Daoy (cell line): ENCODE results near the gene ITIH2. TPM values are rescaled to one million over a fixed set of nuclear protein-coding genes. Genes with fewer than 3 reads are reported as not detected.
"Not testable (repeated sequence)": the region's sequence is repeated elsewhere in the genome, so short reads cannot be mapped to it uniquely, and the experiment has no call there.

Source experiments
- DNase-seq: peaks from one replicate; pipeline ENCODE4 v3.0.0-alpha.2; 2015; ENCODE audit warnings: low read depth
- total RNA-seq: library from RNA; depleted of rRNA; stranded (reverse); fragments of >200 nt; shearing (Covaris generic); gene quantifications from 2 replicates; pipeline ENCODE4 v1.2.3, GENCODE V29; 2014; rRNA removed

ITIH2 gene, protein sequence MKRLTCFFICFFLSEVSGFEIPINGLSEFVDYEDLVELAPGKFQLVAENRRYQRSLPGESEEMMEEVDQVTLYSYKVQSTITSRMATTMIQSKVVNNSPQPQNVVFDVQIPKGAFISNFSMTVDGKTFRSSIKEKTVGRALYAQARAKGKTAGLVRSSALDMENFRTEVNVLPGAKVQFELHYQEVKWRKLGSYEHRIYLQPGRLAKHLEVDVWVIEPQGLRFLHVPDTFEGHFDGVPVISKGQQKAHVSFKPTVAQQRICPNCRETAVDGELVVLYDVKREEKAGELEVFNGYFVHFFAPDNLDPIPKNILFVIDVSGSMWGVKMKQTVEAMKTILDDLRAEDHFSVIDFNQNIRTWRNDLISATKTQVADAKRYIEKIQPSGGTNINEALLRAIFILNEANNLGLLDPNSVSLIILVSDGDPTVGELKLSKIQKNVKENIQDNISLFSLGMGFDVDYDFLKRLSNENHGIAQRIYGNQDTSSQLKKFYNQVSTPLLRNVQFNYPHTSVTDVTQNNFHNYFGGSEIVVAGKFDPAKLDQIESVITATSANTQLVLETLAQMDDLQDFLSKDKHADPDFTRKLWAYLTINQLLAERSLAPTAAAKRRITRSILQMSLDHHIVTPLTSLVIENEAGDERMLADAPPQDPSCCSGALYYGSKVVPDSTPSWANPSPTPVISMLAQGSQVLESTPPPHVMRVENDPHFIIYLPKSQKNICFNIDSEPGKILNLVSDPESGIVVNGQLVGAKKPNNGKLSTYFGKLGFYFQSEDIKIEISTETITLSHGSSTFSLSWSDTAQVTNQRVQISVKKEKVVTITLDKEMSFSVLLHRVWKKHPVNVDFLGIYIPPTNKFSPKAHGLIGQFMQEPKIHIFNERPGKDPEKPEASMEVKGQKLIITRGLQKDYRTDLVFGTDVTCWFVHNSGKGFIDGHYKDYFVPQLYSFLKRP
- not detected in 2 replicates for total RNA-seq

DNA sequence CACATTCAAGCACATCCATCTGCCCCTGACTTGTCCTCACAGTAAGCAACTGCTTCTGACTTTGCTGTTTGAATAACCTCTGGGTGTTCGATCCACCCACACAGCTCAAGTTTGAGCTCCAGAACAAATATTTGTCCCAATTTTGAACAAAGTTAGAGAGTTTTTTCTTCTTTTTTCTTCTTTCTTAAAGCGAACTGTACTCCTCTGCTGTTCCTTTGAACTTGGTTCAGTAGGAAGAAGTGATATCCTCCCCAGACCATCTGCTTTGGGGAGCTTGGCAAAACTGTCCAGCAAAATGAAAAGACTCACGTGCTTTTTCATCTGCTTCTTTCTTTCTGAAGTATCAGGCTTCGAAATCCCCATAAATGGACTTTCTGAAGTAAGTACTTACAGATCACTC lies at the start of gene ITIH2:
Gene ITIH2, plus strand, starts transcription at position 177 of the 400 bp plus-strand sequence. Its CDS starts 119 bp downstream, at position 296.
- DNase-seq: no peak

DNA sequence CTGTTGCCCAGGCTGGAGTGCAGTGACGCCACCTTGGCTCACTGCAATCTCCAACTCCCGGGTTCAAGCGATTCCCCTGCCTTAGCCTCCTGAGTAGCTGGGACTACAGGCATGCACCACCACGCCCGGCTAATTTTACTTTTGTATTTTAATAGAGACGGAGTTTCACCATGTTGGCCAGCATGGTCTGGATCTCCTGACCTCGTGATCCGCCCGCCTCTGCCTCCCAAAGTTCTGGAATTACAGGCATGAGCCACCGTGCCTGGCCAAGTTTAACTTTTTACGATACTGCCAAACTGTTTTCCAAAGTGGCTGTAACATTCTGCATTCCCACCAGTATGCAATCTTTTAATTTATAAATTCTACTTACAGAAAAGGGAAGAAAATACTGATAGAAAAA lies 46.0 kb upstream of the ITIH2 start:
- DNase-seq: not testable (repeated sequence)

DNA sequence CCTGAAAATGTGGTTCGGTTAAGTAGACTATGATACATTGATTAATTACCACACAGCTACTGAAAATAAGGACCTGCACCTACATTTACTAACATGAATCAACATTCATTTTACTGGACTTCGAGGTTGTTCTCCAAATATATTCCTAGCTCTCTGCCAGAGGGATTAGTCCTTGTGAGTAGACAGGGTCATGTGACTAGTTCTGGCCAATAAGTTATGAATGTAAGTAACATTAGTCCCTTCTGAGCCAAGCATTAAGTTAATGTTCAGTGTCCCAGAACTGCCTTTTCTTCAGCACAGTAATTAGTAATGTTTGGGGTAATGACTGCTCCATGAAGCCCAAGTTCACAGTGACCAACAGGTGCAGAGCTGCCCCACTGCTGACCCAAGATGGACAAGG lies 45.6 kb upstream of the ITIH2 start:
- DNase-seq: no peak

DNA sequence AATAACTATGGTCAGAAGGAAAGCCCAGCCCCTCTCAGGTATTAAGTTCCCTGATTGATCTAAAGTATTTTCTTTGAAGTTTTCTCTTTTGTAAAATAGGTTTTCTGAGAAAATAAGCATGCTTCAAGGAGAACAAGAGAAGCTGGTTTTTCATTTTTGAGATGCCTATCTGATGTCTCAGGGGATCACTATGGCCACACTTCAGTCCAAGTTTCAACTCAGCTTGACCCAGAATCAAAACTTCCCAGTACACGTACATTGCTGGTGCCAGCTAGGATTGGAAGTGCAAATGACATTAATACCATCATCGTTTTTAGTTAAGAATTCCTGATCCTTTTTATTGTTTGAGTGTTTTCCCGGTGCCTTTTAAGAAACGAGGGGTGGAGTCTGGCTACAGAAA lies 43.6 kb upstream of the ITIH2 start:
- DNase-seq: no peak

DNA sequence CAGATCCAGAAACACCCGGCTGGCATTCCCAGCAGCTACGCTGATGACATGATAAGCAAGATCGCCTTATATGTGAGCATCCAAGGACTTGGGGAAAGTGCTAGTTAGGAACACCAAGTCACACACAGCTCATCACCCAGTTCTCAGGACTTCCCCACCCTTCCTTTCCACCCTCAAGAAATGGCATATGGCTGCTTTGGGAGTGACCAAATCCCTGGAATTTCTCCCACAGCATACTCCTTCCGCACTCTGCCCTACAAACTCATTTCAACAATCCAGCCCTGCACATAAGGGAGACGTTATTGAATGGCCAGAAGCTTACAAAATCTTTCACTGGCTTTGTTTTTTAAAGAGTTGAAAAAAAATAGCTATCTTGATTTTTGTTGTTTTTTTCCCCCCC lies 40.6 kb upstream of the ITIH2 start:
- DNase-seq: no peak

DNA sequence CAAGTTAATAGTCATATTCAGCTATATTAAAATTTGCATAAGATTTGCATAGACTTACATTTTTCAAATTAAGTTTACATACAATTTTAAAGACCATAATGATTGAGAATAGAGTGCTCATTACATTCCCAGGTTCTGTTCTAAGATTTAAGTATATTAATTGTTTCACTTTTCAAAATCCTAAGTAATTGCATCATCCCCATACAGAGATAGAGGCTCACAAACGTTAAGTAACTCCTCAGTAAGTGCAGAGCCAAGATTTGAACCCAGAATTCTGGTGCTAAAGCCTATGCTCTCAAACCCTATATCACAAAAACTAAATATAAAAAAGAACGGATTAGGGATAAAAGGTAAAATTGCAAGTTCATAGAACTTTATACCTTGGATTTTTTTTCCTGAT lies 38.4 kb upstream of the ITIH2 start:
- no peak for DNase-seq

DNA sequence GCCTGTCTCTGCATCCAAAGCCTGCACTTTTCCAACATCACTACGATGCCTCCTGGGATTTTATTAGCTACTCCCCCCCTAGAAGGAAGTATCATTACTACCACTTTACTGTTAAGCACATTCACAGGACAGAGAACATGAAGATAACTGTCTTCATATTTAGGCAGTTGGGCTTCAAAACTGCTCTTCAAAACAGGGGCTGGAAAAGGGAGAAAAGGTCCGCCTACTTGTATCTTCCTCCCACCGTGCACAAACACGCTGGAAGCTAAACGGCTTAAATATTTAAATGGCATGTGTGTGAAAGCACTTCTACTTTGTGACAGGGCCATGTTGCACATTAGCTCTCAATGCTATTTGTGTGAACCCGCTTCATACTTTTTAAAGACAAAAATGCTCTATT lies 37.3 kb upstream of the ITIH2 start:
- no peak for DNase-seq

DNA sequence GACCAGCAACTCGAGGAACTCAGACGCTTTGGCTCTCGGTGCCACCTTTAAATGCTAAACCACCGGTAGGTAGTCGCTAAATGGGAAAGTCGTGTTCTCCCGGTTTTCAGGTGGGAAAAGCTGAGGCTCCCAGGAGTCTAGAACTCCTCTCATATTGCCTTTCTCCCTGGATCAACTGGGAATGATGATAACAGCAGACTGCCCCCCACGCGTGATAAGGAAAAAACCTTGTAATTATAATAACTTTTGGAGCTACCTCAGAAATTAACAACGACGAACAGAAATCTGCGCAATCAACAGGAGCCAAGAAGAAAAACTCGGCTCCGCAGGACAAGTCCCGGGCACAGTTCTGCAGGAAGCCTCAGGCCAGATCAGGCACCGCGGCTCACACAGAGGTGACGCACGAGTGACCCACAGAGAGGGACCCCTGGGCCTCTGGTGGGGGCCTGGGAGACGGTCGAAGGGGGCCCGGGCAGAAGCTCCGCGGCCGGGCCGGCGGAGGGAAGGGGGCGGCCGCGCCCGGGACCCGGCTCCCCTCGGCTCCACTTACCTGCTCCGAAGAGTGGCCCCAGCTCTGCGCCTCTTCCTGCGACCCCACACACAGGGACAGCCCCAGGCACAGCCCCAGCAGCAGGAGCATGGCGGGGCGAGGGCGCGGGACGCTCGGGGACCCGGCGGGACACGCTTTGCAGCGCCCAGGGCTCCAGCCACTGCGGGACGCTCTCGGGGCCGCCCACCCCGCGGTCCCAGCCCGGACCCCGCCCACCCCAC lies 36.7 kb upstream of the ITIH2 start, which contains the start of gene ITIH5:
Gene ITIH5, minus strand, starts transcription at position 714 of the 771 bp plus-strand sequence. Its CDS starts 74 bp downstream, at position 640.
- peak; percentile 17 for DNase-seq

DNA sequence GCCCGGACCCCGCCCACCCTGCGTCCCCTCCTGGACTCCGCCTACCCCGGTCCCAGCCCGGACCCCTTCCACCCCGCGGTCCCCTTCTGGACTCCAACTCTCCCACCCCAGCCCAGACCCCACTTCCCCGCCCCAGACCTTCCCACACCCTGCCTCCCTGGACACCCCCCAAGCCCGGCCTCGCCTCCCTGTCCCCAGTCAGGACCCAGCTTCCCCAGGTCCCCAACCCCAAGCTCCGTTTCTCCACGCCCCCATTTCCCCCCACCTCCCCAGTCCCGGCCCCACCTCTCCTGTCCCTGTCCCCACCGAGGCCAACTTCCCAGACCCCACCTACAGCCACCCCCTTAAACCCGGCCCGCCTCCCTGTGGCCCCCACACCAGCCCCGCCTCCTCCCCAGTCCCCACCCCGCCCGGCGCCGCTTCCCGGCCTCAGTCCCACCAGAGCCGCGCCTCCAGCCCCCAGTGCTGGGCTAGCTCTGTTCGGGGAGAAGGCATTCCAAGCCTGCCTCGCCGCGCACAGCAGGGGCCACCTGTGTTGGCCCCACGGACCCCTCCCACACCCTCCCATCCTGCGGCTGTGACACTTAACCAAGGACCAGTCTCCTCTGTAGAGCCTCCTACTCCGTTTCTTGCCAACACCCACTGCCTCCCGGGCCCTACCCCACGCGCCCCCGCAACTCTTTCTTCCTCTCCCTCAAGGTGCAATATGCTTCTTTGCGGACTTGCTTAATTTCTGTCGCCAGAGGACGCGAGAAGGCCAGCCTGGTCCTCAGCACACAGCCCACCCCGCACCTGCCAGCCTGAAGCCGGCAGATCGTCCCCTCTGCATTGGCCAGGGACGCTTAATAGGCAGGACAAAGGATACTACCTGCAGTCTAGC lies 35.6 kb upstream of the ITIH2 start:
- no peak for DNase-seq

DNA sequence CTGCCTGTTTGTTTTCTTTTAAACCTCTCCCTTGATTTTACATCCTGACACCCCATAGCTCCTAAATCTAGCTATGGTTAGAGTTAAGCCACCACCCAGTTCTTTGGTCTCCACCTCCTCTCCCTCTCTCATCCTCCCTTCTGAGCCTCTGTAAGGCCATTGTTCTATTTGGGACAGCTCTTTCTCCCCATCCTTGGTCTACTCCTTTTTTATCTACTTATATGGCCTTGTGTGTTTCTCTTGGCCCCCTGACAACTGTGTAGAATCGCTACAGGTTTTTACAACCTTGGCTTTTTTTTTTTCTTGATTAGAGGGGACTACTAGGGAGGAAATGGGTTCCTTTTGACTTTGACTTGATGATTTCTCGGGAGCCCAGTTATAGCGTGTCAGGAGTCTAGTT lies 33.0 kb upstream of the ITIH2 start:
- DNase-seq: no peak

DNA sequence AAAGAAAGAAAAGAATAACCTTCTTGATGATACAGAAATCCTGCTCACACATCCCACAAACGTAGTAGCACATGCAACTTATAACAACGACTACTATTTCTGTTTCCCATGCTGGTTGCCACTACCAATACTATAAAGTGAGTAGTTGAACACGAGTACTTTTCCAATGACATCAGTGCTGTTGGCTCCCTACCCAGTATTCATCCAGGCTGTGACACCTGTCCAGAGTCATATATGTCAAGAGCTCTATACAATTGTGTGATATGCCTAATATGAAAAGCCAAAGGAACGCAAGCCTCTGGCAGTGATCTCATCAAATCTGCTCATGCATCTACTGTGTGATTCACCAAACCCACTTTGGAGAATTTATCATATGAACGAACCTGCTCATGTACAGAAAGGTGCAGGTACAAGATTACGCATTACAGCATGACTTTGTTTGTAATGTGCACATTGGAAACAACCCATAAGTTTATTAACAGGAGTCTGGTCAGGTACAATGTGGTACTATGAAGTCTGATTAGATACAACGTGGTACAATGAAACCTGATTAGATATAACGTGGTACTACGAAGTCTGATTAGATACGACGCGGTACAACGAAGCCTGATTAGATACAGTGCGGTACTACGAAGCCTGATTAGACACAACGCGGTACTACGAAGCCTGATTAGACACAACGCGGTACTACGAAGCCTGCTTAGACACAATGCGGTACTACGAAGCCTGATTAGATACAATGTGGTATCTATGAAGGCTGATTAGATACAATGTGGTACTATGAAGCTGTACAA lies 30.6 kb upstream of the ITIH2 start:
- no peak for DNase-seq

DNA sequence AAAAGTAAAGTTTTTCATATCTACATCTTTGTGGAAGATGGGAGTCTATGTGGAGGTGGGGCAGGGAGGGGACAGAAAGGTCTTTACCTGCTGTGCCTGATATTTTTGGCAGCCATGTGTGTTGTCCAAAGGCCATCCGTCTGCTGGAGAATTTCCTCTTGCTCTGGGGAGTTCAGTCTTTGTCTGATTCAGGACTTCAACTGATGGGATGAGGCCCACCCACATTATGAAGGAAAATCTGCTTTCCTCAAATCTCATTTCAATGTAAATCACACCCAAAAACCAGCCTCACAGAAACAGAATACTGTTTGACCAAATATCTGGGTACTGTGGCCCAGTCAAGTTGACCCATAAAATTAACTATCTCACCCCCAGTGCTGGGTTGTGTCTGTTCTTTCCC lies 23.9 kb upstream of the ITIH2 start:
- no peak for DNase-seq

DNA sequence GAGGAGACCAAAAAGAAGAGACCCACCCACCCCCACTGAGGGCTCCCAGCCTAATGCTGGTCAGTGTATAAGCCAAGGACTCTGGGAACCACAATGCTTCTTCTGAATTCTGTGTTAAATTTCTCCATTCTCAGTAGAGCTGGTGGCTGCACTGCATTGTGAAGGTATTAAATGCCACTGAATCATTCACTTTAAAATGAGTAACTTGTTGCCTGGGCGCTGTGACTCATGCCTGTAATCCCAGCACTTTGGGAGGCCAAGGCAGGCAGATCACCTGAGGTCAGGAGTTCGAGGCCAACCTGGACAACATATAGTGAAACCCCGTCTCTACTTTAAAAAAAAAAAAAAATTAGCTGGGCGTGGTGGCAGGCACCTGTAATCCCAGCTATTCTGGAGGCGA lies 23.0 kb upstream of the ITIH2 start:
- not testable (repeated sequence) for DNase-seq

DNA sequence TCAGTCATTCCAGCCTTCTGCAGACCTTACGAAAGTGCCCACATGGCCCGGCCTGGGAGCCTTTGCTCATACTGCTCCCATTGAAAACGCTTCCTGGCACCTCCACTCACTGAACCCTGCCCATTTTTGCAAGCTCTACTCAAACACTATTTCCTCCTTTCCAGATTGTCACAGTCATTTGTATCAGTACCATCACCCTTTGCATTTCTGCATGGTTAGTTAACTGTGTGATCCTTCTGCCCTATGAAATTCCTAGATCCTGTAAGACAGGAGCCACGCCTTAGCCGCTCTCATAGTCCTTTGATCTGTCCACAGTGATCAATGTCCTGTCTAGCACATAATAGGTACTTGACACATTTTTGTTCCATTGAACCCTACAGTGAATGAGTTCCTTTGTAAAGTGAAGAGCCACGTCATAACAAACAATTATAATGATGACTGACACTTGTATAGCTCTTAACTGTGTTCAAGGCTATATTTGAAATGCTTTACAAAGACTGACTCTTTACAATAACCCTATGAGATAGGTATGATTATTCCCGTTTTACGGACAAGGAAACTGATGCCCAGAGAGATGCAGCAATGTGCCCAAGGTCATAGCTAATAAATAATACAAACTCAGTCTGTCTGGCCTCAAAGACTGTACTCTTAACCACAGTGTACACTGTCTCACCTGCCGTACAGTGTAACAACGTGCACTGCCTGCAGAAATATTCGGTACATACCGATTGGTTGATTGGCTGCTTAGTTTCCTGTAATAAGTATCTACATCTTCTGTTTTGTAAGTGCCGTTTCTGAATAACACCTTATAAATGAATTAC lies 16.6 kb upstream of the ITIH2 start:
- DNase-seq: no peak

DNA sequence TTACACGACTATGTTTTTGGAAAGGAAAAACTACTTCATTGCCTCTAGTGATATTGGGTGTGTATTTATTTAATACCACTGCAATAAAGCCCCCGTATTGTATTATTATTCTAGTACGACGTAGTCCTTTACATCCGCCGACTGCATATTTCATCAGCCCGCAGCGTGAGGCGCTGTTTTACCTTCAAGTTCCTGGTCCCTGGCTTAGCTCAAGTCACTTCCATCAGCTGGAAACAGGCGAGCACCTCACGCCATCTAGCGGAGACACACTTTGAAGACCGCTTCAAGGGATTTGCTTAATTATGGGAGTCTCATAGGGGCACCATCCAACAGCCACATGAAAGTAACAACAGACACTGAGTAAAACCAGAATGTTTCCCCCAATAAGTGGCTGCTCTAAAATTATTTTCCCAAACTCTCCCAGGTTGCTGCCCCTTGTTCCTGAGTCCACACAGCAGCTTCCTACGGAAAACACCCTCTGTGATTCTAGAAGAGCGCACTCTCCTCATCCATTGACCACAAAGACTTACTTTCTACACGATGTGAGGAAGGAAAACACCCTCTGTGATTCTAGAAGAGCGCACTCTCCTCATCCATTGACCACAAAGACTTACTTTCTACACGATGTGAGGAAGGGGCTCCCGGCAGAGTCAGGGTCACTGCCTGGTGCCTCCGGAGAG lies 15.7 kb upstream of the ITIH2 start:
- DNase-seq: peak; percentile 87

DNA sequence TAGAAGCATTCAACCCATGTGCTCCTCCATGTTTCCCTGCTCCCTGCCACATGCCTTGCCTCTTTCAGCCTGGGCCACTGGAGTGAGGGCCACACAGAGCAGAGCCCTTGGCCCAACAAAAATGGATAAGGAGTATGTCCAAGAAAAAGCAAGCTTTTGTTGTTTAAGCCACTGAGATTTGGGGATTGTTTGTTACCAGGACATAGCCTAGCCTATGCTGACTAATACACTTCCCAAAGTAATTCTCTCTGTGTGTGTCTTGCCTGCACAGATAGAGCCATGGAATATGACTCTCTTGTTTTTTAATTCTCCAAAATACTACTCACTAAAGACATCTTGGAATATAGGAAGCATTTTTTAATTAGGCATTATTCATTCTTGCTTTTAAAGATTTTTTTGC lies 13.5 kb upstream of the ITIH2 start:
- no peak for DNase-seq

DNA sequence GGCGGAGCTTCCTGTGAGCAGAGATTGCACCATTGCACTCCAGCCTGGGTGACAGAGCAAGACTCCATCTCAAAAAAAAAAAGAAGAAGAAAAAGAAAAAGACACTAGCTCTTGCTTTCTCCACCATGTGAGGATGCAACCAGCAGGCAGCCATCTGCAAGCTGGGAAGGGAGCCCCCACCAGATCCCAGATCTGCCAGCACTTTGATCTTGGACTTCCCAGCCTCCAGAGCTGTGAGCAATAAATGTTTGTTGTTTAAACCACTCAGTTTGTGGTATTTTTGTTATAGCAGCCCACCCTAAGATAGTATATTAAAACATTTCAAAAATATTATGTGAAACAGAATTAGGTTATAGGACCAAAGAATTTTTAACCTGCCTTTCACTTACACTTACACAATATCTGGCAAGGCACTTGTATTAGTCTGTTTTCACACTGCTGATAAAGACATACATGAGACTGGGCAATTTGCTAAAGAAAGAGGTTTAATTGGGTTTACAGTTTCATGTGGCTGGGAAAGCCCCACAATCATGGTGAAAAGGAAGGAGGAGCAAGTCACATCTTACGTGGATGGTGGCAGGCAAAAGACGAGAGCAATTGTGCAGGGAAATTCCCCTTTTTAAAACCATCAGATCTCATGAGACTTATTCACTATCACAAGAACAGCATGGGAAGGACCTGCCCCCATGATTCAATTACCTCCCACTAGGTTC lies 12.1 kb upstream of the ITIH2 start:
- DNase-seq: not testable (repeated sequence)

DNA sequence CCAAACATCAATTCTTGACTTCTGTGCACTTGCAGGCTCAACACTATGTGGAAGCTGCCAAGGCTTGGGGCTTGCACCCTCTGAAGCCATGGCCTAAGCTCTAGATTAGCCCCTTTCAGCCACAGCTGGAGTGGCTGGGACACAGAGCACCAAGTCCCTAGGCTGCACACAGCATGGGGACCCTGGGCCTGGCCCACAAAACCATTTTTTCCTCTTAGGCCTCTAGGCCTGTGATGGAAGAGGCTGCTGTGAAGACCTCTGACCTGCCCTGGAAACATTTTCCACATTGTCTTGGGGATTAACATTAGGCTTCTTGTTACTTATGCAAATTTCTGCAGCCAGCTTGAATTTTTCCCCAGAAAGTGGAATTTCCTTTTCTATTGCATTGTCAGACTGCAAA lies 10.7 kb upstream of the ITIH2 start:
- not testable (repeated sequence) for DNase-seq
